ENCODE data around the gene FNDC11.

The FNDC11 gene

GRCh38 chr20:63561624-63562396 is 7.9 kb downstream of the FNDC11 start:
- H3K4me1 Mint-ChIP-seq, result no peaks in the 10 kb centered on the region
- H3K27me3 Mint-ChIP-seq (ENCODE audit: low read depth), result no peaks in the 10 kb centered on the region
- H3K36me3 Mint-ChIP-seq (ENCODE audit: low read depth), result peaks cover 3% of the 10 kb centered on the region
- H3K4me3 Mint-ChIP-seq, result no peak overlapping the region
- no peak for TF ChIP-seq CTCF (IDR thresholded peaks at IDR 0.05; ENCODE audit: unreplicated experiment in 3 of 3)
- H3K27ac Mint-ChIP-seq, result no peak overlapping the region
- no peaks in the 10 kb centered on the region for H3K9me3 Mint-ChIP-seq

- H3K4me1 Mint-ChIP-seq, result no peaks in the 10 kb centered on the region
- H3K27me3 Mint-ChIP-seq (ENCODE audit: low read depth), result no peaks in the 10 kb centered on the region
- TF ChIP-seq CTCF (IDR thresholded peaks at IDR 0.05; ENCODE audit: unreplicated experiment in 3 of 3), result no peak
- peaks cover 3% of the 10 kb centered on the region for H3K36me3 Mint-ChIP-seq (ENCODE audit: low read depth)
- no peaks in the 10 kb centered on the region for H3K9me3 Mint-ChIP-seq
- H3K4me3 Mint-ChIP-seq, result no peak overlapping the region
- no peak overlapping the region for H3K27ac Mint-ChIP-seq
Measured at GRCh38 chr20:63562461-63563224, 8.7 kb downstream of the FNDC11 start.

- no peaks in the 10 kb centered on the region for H3K4me1 Mint-ChIP-seq
- no peak overlapping the region for H3K4me3 Mint-ChIP-seq
- H3K36me3 Mint-ChIP-seq (ENCODE audit: low read depth), result peaks cover 3% of the 10 kb centered on the region
- no peak overlapping the region for H3K27ac Mint-ChIP-seq
- no peak for TF ChIP-seq CTCF (IDR thresholded peaks at IDR 0.05; ENCODE audit: unreplicated experiment in 3 of 3)
- no peaks in the 10 kb centered on the region for H3K9me3 Mint-ChIP-seq
- no peaks in the 10 kb centered on the region for H3K27me3 Mint-ChIP-seq (ENCODE audit: low read depth)
Measured at GRCh38 chr20:63563225-63563935, 9.4 kb downstream of the FNDC11 start.

- no peaks in the 10 kb centered on the region for H3K9me3 Mint-ChIP-seq
- H3K4me3 Mint-ChIP-seq, result no peak overlapping the region
- H3K27ac Mint-ChIP-seq, result no peak overlapping the region
- peaks cover 3% of the 10 kb centered on the region for H3K36me3 Mint-ChIP-seq (ENCODE audit: low read depth)
- H3K27me3 Mint-ChIP-seq (ENCODE audit: low read depth), result no peaks in the 10 kb centered on the region
- no peaks in the 10 kb centered on the region for H3K4me1 Mint-ChIP-seq
- TF ChIP-seq CTCF (IDR thresholded peaks at IDR 0.05; ENCODE audit: unreplicated experiment in 3 of 3), result no peak
Measured at GRCh38 chr20:63564036-63564810, 10.3 kb downstream of the FNDC11 start.

GRCh38 chr20:63565021-63565698 is 11.2 kb downstream of the FNDC11 start:
- TF ChIP-seq CTCF (IDR thresholded peaks at IDR 0.05; ENCODE audit: unreplicated experiment in 3 of 3), result no peak
- H3K4me3 Mint-ChIP-seq, result no peak overlapping the region
- no peaks in the 10 kb centered on the region for H3K9me3 Mint-ChIP-seq
- no peaks in the 10 kb centered on the region for H3K4me1 Mint-ChIP-seq
- H3K27ac Mint-ChIP-seq, result no peak overlapping the region
- no peaks in the 10 kb centered on the region for H3K27me3 Mint-ChIP-seq (ENCODE audit: low read depth)
- peaks cover 3% of the 10 kb centered on the region for H3K36me3 Mint-ChIP-seq (ENCODE audit: low read depth)

Data from nephron (organoid).